Stimulated activated naive CD4-positive, alpha-beta T cell treated with Interleukin-2 at 50 U/mL for 16 hours (primary cell): ENCODE measurements around the gene MKLN1.
"Not testable (repeated sequence)": the region's sequence is repeated elsewhere in the genome, so short reads cannot be mapped to it uniquely, and the experiment has no call there.

Experiments
- DNase-seq: peaks from one replicate; lab custom pipeline; 2025; lab: John Stamatoyannopoulos, UW

MKLN1 gene

GRCh38 chr7:131312838-131313237, 14.8 kb upstream of the MKLN1 start:
- no peak for DNase-seq

- DNase-seq: no peak
Measured at GRCh38 chr7:131320603-131321002, 7.1 kb upstream of the MKLN1 start.

GRCh38 chr7:131321656-131322055, 6.0 kb upstream of the MKLN1 start:
- no peak for DNase-seq

GRCh38 chr7:131322061-131322460, 5.6 kb upstream of the MKLN1 start:
- DNase-seq: no peak

- no peak for DNase-seq
Measured at GRCh38 chr7:131322861-131323260, 4.8 kb upstream of the MKLN1 start.

GRCh38 chr7:131325179-131325840, 2.4 kb upstream of the MKLN1 start:
- peak; percentile 9 for DNase-seq

GRCh38 chr7:131326576-131326975, 1.1 kb upstream of the MKLN1 start:
- no peak for DNase-seq

- DNase-seq: no peak
Measured at GRCh38 chr7:131327049-131327625, 539 bp upstream of the MKLN1 start.

- DNase-seq: no peak
Measured at GRCh38 chr7:131328377-131329175, 900 bp downstream of the MKLN1 start.

- DNase-seq: no peak
Measured at GRCh38 chr7:131329176-131329570, 1.5 kb downstream of the MKLN1 start.

- no peak for DNase-seq
Measured at GRCh38 chr7:131330299-131330698, 2.6 kb downstream of the MKLN1 start.

- DNase-seq: no peak
Measured at GRCh38 chr7:131331806-131332205, 4.1 kb downstream of the MKLN1 start.

GRCh38 chr7:131332729-131333128, 5.1 kb downstream of the MKLN1 start:
- not testable (repeated sequence) for DNase-seq

GRCh38 chr7:131335639-131336381, 8.1 kb downstream of the MKLN1 start:
- no peak for DNase-seq

GRCh38 chr7:131336956-131337355, 9.3 kb downstream of the MKLN1 start:
- DNase-seq: no peak

- DNase-seq: no peak
Measured at GRCh38 chr7:131338173-131338572, 10.5 kb downstream of the MKLN1 start.

- no peak for DNase-seq
Measured at GRCh38 chr7:131338691-131339390, 11.2 kb downstream of the MKLN1 start.

GRCh38 chr7:131341690-131342089, 14.0 kb downstream of the MKLN1 start:
- no peak for DNase-seq

- DNase-seq: no peak
Measured at GRCh38 chr7:131342864-131343442, 15.3 kb downstream of the MKLN1 start.

- DNase-seq: no peak
Measured at GRCh38 chr7:131346885-131347592, 19.4 kb downstream of the MKLN1 start.

- no peak for DNase-seq
Measured at GRCh38 chr7:131352032-131352431, 24.4 kb downstream of the MKLN1 start.
